ENCODE data around the gene LACC1. TPM values are rescaled to one million over a fixed set of nuclear protein-coding genes. Genes with fewer than 3 reads are reported as not detected.

Gene LACC1
- total and polyA plus RNA-seq, 2 of the 13 experiments (the other 11 are each of a cell fraction or from before 2014, with no cell fraction given): 0.92 to 1.7 TPM

DNA sequence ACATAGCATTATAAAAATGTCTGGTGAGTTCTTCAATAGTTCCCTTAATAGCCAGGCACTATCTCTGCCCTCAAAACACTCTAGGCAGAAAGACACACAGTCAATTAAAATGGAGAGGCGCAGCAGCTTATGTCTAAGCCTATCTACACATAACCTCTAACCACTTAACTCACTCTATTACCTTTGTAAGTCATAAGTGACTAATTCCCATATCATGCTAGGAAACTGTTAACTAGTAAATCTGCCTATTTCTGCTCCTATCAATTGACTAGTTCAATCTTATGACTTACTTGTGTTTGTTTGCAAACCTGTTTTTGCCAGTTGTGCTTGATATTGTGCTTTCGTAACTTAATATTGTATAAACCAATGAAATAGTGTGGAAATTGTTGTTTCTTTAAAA, 3.3 kb upstream of the LACC1 start:
- WGBS (ENCODE audit: low lambda C conversion rate): 96% methylated on average over 2 of the region's 2 CpGs
- in situ Hi-C loops (cut with HindIII; ENCODE audit: extremely low pct_ligation_motif_present, low pct_unique_long_range_greater_than_20kb): no loop called here
- TF ChIP-seq ZNF83 (CRISPR knock-in tag; IDR thresholded peaks at IDR 0.05; ENCODE audit: borderline replicate concordance): no peak
- no peak for TF ChIP-seq ZBTB26 (CRISPR knock-in tag; IDR thresholded peaks at IDR 0.05; ENCODE audit: borderline replicate concordance)
- no peak for TF ChIP-seq IKZF4 (CRISPR knock-in tag; IDR thresholded peaks at IDR 0.05; ENCODE audit: borderline replicate concordance, low read depth, not compliant biosample characterization)
- TF ChIP-seq, protein P1, sequence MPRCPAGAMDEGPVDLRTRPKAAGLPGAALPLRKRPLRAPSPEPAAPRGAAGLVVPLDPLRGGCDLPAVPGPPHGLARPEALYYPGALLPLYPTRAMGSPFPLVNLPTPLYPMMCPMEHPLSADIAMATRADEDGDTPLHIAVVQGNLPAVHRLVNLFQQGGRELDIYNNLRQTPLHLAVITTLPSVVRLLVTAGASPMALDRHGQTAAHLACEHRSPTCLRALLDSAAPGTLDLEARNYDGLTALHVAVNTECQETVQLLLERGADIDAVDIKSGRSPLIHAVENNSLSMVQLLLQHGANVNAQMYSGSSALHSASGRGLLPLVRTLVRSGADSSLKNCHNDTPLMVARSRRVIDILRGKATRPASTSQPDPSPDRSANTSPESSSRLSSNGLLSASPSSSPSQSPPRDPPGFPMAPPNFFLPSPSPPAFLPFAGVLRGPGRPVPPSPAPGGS (CRISPR knock-in tag; IDR thresholded peaks at IDR 0.05): no peak
- no peak for TF ChIP-seq ZNF292 (CRISPR knock-in tag; IDR thresholded peaks at IDR 0.05; ENCODE audit: borderline replicate concordance, low read depth)
- TF ChIP-seq SMARCC2 (IDR thresholded peaks at IDR 0.05): no peak
- TF ChIP-seq, protein P2, sequence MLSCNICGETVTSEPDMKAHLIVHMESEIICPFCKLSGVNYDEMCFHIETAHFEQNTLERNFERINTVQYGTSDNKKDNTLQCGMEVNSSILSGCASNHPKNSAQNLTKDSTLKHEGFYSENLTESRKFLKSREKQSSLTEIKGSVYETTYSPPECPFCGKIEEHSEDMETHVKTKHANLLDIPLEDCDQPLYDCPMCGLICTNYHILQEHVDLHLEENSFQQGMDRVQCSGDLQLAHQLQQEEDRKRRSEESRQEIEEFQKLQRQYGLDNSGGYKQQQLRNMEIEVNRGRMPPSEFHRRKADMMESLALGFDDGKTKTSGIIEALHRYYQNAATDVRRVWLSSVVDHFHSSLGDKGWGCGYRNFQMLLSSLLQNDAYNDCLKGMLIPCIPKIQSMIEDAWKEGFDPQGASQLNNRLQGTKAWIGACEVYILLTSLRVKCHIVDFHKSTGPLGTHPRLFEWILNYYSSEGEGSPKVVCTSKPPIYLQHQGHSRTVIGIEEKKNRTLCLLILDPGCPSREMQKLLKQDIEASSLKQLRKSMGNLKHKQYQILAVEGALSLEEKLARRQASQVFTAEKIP (CRISPR knock-in tag; IDR thresholded peaks at IDR 0.05; ENCODE audit: borderline replicate concordance): no peak
- no peak for TF ChIP-seq PHB2 (IDR thresholded peaks at IDR 0.05; ENCODE audit: partially characterized antibody)
- no peak for TF ChIP-seq DPF2 (CRISPR knock-in tag; IDR thresholded peaks at IDR 0.05; ENCODE audit: borderline replicate concordance, low read depth)
- TF ChIP-seq MIER3 (CRISPR knock-in tag; IDR thresholded peaks at IDR 0.05; ENCODE audit: borderline replicate concordance): no peak
- TF ChIP-seq ZNF382 (CRISPR knock-in tag; IDR thresholded peaks at IDR 0.05; ENCODE audit: borderline replicate concordance): no peak
- no peak for TF ChIP-seq ATF4 (CRISPR knock-in tag; IDR thresholded peaks at IDR 0.05)
- no peak for TF ChIP-seq MED8 (CRISPR knock-in tag; IDR thresholded peaks at IDR 0.05; ENCODE audit: insufficient replicate concordance)
- Histone ChIP-seq H3K4me1 (ENCODE audit: insufficient read depth, low read length) (peaks cover 20% of the 10 kb centered on the region), H3K4me2 (ENCODE audit: low read depth, low read length) (no peak overlapping the region), H3K9me3 (ENCODE audit: low read length) (no peaks in the 10 kb centered on the region), H3K79me2 (ENCODE audit: insufficient read depth, low read length) (no peaks in the 10 kb centered on the region), H3K4me3 (replicated peaks in 1 of 3; ENCODE audit: insufficient read depth in 1 of 3, low read depth in 2 of 3, low read length in 3 of 3) (no peak overlapping the region), H3K27ac (ENCODE audit: extremely low read length, insufficient read depth, low read length) (no peak overlapping the region), H4K20me1 (ENCODE audit: insufficient read depth, low read length) (no peaks in the 10 kb centered on the region), H3K9ac (ENCODE audit: insufficient read depth, low read depth, low read length) (no peak overlapping the region), H2AFZ (ENCODE audit: low read length) (no peak overlapping the region), H3K27me3 (ENCODE audit: control insufficient read depth in 1 of 2, insufficient read depth in 2 of 2, low read length in 2 of 2) (peaks cover 0 to 2% of the 10 kb centered on the region in 2 experiments; a peak in 2 of 5 replicates), H3K36me3 (replicated peaks in 1 of 2; ENCODE audit: control insufficient read depth in 1 of 2, insufficient read depth in 2 of 2, low read length in 2 of 2) (no peaks in the 10 kb centered on the region)
- intact Hi-C loops (cut with micrococcal nuclease; ENCODE audit: unreplicated experiment): no loop called here
- DNase-seq (ENCODE audit: low spot score) (no peak), ATAC-seq (no peak), FAIRE-seq (no peak)
- CTCF ChIA-PET (ENCODE audit: low intra/inter-chr PET ratio, low total read pairs): no interaction called here
- POLR2A ChIA-PET: no interaction called here
- no TSS peak for BruUV-seq (replicated peaks)

Data from HepG2 (cell line).